OCI-LY1 (cell line): ENCODE measurements around the gene SPPL2B.

Source experiments
- CTCF ChIP-seq: fragments of 200-600 bp; sonication (generic), shearing (Covaris generic); IDR thresholded peaks from 2 replicates; pipeline ENCODE4 v1.5.1; 2017; ENCODE audit warnings: mild to moderate bottlenecking, antibody characterized with exemption, low read length, moderate library complexity, mixed read lengths
- EZH2 ChIP-seq: fragments of 200-600 bp; sonication (generic), shearing (Covaris generic); IDR thresholded peaks from 2 replicates; pipeline ENCODE4 v1.8.0; 2017; ENCODE audit warnings: borderline replicate concordance, mixed run types, mild to moderate bottlenecking, antibody characterized with exemption, low read length, moderate library complexity, mixed read lengths

- TF ChIP-seq CTCF (no peak), EZH2 (no peak)
Observed at GRCh38 chr19:2330632-2331284, 2.3 kb downstream of the SPPL2B start.
